ENCODE results near the gene SSTR5.

The SSTR5 gene

DNA sequence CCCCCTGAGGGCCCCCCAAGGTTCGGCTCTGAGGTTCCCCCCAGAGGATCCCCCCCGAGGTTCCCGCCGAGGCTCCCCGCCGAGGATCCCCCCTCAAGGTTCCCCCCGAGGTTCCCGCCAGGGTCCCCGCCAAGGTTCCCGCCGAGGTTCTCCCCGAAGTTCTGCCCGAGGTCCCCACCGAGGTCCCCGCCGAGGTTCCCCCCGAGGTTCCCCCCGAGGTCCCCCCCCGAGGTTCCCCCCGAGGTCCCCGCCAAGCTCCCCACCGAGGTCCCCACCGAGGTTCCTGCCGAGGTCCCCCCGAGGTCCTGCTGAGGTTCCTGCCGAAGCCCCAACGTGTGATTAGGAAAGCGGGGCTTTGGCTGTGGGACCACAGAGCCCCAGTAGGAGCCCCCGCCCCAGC is 32.2 kb upstream of the SSTR5 start:
- no peak for ATAC-seq

DNA sequence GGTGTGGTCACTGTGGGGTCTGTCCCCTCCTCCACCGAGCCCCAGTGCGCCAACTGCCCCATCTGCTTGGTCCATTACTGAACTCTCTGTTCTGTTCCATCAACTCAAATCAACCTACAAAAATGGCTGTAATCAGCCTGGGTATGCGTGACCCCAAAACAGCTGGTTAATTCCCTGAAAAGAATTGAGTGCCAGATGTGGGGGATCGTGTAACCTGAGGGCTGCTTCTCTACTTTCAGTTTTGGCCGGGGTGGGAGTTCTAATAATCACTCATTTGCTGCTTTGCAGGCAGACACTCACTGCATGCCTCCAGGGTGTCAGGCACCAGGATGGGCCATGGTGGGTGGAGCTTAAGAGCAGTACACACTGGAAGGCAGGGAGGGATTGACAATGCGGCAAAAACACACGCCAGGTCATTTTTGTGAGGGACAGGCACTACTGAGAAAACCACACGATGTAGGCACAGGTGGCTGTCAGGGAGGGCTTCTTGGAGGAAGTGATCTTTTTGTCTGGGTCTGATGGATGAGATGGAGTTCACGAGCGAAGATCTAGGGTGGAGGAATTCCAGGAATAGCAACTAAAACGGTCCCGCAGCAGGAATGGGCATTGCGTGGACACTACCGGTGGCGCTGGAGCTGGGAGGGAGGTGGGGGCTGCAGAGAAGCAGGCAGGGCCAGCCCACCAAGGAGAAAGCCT is 30.4 kb upstream of the SSTR5 start:
- DNase-seq: no peak
- ATAC-seq: no peak

More for the DNA sequence above, 32.2 kb upstream of the SSTR5 start:
- DNase-seq: no peak

- ATAC-seq (no peak), DNase-seq (no peak)
Observed at GRCh38 chr16:1042866-1043265, 29.7 kb upstream of the SSTR5 start.

DNA sequence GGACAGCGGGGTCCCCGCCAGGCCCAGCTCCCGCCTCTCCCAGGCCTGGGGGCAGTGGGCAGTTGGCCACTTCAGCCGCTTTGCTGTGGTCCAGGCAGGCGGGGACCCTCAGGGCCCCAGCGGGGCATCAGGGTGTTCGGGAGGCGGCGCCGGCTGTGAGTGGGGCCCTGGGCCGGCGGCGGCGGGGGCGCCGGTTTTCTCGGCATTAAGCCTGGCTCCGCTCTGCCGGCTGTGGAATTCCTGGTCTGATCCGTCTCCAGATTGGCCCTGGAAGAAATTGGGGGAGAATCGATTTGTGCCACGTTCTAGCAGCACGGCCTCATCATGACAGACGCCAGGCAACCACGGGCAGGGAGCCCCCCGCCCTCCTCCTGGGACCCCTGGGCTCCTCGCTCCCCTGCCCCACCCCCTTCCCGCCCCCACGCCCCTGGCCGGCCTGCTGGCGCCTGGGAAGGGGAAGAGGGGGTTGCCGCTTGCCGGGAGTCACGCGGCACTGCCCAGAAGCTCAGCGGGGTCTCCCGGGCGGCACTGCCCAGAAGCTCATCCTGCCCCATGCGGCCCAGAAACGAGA is 28.6 kb upstream of the SSTR5 start:
- no peak for ATAC-seq

GRCh38 chr16:1044460-1045309 is 27.9 kb upstream of the SSTR5 start:
- ATAC-seq: no peak
- DNase-seq: no peak

More for the DNA sequence above, 28.6 kb upstream of the SSTR5 start:
- DNase-seq: no peak

DNA sequence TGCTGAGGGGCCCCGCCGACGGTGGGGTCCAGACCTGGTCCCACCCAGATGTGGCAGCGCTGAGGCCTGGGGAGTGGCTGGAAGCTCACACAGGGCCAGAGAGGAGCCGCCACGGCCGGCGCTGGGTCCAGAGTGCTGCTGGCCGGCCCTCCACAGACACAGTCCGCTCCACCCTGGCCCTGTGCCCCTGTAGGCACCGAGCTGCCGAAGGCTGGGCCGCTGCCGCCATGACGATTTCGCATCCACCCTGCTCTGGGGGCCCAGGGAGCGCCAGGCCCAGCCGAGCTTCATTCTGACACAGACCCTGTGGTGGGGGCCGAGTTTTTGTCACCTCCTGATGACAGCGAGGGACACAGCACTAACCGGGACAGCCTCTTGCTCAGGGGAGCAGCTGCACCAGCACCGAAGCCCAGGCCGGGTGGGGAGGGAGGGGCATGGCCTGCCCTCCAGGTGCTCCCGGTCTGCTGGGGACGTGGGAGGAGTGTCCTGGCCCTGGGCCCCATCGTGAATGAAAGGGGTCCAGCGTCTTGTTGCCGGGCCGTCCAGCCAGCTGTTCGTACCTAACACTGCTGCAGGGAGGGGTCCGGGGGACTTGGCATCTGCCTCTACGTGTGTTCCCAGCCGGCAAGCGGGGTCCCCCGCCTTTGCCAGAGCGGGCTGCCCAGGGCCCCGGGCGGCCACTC is 27.1 kb upstream of the SSTR5 start:
- ATAC-seq: no peak
- no peak for DNase-seq

DNA sequence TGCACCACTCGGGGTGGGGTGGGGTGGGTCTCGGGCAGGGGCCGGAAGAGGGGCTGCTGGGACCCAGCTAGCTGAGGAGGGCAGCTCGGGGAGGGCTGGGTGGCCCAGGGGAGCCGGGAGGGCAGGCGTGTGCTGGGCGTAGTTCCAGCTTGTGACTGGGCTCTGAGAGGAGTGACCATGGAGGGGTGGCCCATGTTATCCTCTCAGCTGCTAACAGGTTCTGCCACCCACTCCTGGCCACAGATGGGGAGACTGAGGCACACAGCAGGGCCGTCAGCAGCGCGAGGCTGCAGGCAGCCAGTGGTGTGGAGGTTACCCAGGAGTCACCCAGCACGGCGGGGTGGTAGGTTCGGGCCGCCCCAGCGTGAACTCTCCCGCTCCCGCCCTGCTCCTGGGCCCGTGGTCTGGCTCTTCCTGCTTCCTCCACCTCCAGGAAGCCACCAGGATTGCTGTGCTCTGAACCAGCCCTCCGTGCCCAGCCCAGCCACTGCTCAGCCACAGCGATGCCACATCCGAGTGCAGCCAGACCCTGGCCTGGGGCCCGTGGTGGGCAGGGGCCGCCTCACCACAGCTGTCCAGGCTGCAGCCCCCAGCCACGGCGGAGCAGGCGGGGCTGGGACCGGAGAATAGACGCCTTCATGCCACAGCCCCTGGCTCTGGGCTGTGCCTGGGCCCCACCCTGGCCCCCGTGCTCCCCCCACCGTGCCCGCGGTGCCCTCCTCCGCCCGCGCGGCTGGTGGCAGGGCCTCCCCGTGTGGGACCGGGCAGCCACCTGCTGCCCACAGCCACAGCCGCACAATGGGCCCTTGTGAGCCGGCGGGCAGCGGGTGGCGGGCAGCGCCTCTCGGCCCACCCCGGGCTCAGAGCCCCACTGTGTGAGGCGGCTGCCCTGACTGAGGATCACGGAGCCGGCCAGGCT is 26.3 kb upstream of the SSTR5 start:
- no peak for ATAC-seq
- no peak for DNase-seq

- DNase-seq: no peak
- ATAC-seq: no peak
Observed at GRCh38 chr16:1047123-1047522, 25.4 kb upstream of the SSTR5 start.

GRCh38 chr16:1047801-1048200 is 24.7 kb upstream of the SSTR5 start:
- ATAC-seq (no peak), DNase-seq (no peak)

DNA sequence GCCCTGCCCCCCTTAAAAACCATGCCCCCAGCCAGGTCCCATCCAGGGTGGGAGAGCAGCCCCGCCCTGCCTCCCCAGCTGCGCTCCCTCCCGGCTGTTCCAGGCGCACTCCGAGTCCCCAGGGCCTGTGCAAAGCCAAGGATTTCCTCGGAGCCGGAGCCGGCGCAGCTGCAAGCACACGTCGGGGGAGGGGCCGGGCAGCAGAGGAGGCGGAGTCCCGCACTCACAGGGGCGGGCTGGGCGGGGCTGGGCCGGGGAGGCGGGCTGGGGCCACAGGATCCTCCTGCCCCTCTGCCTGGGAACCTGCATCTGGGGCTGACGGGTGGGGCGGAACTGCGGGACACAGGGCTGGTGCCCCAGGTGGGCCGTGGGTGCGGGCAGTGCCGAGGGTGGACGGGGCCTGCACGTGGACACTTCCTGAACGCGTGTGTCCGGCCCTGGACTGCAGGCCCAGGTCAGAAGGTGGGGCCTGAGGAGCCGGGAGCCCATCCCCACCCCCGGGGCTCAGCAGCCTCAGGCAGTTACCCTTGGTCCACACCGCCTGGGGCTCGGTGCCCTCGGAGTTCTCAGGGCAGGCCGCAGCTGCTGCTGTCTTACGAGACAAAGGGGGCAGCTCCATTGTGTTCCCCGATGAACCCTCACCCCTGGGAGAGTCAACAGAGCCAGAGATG is 24.0 kb upstream of the SSTR5 start:
- no peak for ATAC-seq
- DNase-seq: peak; percentile 36

- DNase-seq (no peak), ATAC-seq (no peak)
Observed at GRCh38 chr16:1049113-1049975, 23.2 kb upstream of the SSTR5 start.

DNA sequence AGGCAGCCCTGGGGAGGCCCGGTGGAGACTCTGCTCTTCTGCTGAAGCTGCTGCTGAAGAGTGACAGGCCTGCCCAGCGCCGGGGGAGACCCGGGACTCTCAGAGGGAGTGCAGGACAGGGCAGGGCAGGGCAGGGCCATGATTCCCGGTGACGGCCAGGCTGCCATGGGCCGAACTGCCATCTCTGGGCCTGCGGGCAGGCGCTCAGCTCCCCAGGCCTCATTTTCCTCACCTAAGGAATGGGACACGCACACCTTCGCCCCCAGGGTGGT is 22.6 kb upstream of the SSTR5 start:
- DNase-seq: no peak
- ATAC-seq: no peak

- no peak for ATAC-seq
- no peak for DNase-seq
Observed at GRCh38 chr16:1050516-1050915, 22.0 kb upstream of the SSTR5 start.

GRCh38 chr16:1050921-1051320 is 21.6 kb upstream of the SSTR5 start:
- no peak for DNase-seq

GRCh38 chr16:1051446-1051845 is 21.1 kb upstream of the SSTR5 start:
- ATAC-seq: no peak

More at GRCh38 chr16:1050921-1051320, 21.6 kb upstream of the SSTR5 start:
- ATAC-seq: no peak

DNA sequence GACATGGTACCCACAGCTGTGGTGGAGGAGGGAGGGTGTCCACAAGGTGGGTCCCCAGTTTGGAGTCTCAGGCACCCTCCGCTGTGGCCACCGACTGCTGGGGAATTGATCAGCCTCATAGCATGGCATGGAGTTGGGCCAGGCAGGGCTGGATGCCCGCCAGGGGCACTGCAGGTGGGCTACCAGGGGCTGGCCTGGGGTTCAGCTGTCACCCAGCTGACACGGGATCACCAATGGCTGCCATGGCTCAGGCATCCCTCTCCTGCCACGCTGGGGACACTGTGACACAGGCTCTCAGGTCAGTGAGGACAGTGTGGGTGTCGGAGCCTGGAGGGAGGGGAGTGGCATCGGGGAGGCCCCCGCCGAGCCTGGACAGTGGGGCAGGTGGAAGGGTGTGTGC is 19.8 kb upstream of the SSTR5 start:
- DNase-seq (no peak), ATAC-seq (no peak)

More at GRCh38 chr16:1051446-1051845, 21.1 kb upstream of the SSTR5 start:
- no peak for DNase-seq

DNA sequence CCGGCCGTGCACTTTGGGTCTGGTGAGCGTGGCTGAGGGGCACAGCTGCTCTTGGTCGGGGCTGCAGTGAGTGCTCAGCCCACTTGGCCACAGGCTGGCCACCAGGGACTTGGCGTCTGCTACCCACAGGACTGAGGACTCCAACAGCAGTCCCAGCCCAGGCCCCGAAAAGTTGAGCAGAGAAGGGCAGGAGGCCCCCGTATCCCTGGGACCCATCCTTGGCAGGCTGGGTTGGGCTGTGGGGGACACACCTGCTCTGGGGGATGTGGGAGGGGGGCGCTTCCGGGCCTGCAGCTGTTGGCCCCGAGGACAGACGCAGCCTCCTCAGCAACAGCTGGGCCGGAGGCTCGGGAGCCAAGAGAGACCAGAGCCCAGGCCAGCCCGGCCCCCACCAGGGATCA is 19.4 kb upstream of the SSTR5 start:
- no peak for DNase-seq

DNA sequence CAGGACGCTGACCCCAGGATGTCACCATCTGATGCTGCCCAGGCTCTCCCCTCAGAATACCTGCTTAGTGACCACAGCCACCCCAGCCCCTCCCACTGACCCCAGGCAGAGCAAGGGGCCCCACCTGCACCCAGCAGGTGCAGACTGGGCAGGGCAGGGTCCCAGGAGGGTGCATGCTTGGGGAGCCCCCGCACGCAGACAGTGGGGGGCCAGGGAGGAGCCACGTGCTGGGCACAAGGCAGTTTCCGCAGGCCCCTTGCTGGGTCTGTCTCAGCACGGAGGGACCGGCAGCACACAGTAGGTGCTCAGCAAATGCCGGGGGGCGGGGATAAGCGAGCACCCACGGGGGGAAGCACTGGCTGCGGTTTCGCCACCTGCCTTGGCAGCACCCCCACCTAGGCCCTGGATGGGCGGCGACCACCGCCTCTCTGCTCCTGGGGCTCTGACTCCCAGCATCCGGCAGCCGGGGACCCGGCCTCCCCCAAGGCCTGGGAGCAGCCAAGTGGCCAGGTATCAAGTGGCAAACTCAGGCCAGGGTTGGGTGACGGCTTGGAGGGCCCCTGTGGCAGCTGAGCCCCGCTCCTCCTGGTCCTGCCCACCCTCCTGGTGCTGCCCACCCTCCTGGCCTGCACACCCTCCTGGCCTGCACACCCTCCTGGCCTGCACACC is 18.7 kb upstream of the SSTR5 start:
- no peak for DNase-seq
- no peak for ATAC-seq

More for the DNA sequence above, 19.4 kb upstream of the SSTR5 start:
- ATAC-seq: no peak

Data from stimulated activated naive CD8-positive, alpha-beta T cell treated with anti-CD3 and anti-CD28 coated beads, Interleukin-15, Interleukin-2, amounts not matched to agents 100 U/mL and 50 U/mL, for 24 hours (primary cell).